Measurements from ENCODE around the gene MAVS.

MAVS gene

DNA sequence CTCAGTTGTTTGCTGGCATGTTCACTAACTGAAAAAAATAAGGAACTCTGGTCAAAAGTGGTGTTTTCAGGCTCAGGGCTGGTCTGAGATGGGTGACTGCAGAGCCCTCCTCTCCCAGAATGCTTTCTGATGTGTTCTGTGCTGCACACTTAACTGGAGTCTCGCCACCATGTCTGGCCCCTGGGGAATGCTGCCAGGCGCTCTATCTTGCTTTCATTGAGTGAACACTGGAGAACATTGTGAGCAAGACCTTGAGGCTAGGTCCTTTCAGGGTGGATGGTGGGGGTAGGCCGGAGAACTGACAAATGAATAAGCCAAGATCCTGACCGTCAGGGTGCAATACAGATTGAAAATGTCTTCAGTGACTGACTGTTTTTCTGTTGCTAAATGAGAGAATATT, 62.0 kb downstream of the MAVS start:
- H3K36me3 ChIP-seq, result peaks cover 60 to 99% (median 77%) of the 10 kb centered on the region in 11 experiments
- no peak overlapping the region; a peak in 2 of 22 replicates for H3K9ac ChIP-seq
- no peak for TF ChIP-seq Cebpa-rat (IDR thresholded peaks at IDR 0.05)
- H4K20me1 ChIP-seq, result peaks cover 82 to 100% (median 99%) of the 10 kb centered on the region in 11 experiments
- H3K4me2 ChIP-seq, result peak overlapping the region in 2 of 11 experiments; percentile 22 to 36; a peak in 1 of 22 replicates
- no peak overlapping the region for H3K4me3 ChIP-seq
- H3K27ac ChIP-seq, result 0 out of 22 replicates have a peak overlapping the region, but pooled peaks of 1 of the 11 experiments have one; percentile 1
- H3K4me1 ChIP-seq, result peaks cover 3 to 60% (median 38%) of the 10 kb centered on the region in 10 experiments; a peak in 18 of 20 replicates
- no peaks in the 10 kb centered on the region for H3K27me3 ChIP-seq
- no peaks in the 10 kb centered on the region for H3K9me3 ChIP-seq (replicated peaks in 1 of 11)

GRCh38 chr20:3909952-3910366, 63.3 kb downstream of the MAVS start:
- peaks cover 73 to 100% (median 90%) of the 10 kb centered on the region in 11 experiments for H3K36me3 ChIP-seq
- H3K27ac ChIP-seq, result no peak overlapping the region; a peak in 1 of 22 replicates
- H3K27me3 ChIP-seq, result no peaks in the 10 kb centered on the region
- 0 out of 22 replicates have a peak overlapping the region, but pooled peaks of 1 of the 11 experiments have one; percentile 25 for H3K9ac ChIP-seq
- H3K4me2 ChIP-seq, result no peak overlapping the region
- no peak for TF ChIP-seq Cebpa-rat (IDR thresholded peaks at IDR 0.05)
- peaks cover 0 to 58% (median 28%) of the 10 kb centered on the region in 10 experiments; a peak in 17 of 20 replicates for H3K4me1 ChIP-seq
- no peaks in the 10 kb centered on the region for H3K9me3 ChIP-seq (replicated peaks in 1 of 11)
- H4K20me1 ChIP-seq, result peaks cover 76 to 100% (median 99%) of the 10 kb centered on the region in 11 experiments
- H3K4me3 ChIP-seq, result no peak overlapping the region

- Histone ChIP-seq H3K27me3 (no peaks in the 10 kb centered on the region), H4K20me1 (peaks cover 70 to 100% (median 99%) of the 10 kb centered on the region in 11 experiments), H3K4me2 (no peak overlapping the region), H3K36me3 (peaks cover 81 to 100% (median 96%) of the 10 kb centered on the region in 11 experiments), H3K9ac (no peak overlapping the region), H3K4me3 (no peak overlapping the region), H3K27ac (no peak overlapping the region), H3K4me1 (peaks cover 0 to 58% (median 24%) of the 10 kb centered on the region in 10 experiments; a peak in 17 of 20 replicates), H3K9me3 (replicated peaks in 1 of 11) (no peaks in the 10 kb centered on the region)
- no peak for TF ChIP-seq Cebpa-rat (IDR thresholded peaks at IDR 0.05)
Measured at GRCh38 chr20:3910853-3911252, 64.2 kb downstream of the MAVS start.

DNA sequence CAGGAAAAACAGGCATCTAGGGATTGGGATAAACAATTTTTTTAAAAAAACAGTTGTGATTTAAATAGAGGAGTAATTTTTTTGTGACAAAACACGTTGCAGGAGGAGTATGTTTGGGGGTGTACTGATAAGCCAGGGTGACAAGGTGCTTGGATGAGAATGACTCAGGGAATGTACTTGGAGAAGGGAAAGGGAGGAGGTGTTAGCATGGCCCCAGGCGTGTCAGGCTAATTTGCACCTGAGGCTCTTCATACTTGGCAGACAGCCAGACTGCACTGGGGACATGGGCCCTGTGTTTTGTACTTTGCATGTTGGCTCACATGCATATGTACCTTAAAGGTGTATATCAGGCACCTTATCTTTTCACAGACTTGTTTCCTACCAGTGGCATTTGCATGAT, 65.3 kb downstream of the MAVS start:
- H3K4me3 ChIP-seq, result no peak overlapping the region
- H3K4me1 ChIP-seq, result peaks cover 0 to 58% (median 15%) of the 10 kb centered on the region in 10 experiments; a peak in 17 of 20 replicates
- TF ChIP-seq Cebpa-rat (IDR thresholded peaks at IDR 0.05), result no peak
- H3K9me3 ChIP-seq (replicated peaks in 1 of 11), result no peaks in the 10 kb centered on the region
- no peak overlapping the region for H3K27ac ChIP-seq
- H3K36me3 ChIP-seq, result peaks cover 91 to 100% (median 99%) of the 10 kb centered on the region in 11 experiments
- H3K27me3 ChIP-seq, result no peaks in the 10 kb centered on the region
- peaks cover 70 to 100% (median 100%) of the 10 kb centered on the region in 11 experiments for H4K20me1 ChIP-seq
- no peak overlapping the region for H3K4me2 ChIP-seq
- no peak overlapping the region for H3K9ac ChIP-seq

DNA sequence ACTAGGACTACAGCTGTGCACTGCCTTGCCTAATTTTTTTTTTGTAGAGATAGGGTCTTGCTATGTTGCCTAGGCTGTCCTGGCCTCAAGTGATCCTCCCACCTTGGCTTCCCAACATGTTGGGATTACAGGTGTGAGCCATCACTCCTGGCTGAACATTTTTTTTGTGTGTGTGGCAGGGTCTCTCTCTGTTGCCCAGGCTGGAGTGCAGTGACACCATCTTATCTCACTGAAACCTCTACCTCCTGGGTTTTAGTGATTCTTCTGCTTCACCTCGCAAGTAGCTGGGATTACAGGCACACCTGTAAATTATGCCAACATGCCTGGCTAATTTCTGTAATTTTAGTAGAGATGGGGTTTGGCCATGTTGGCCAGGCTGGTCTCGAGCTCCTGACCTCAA, 67.8 kb downstream of the MAVS start:
- H4K20me1 ChIP-seq, result peaks cover 54 to 100% (median 100%) of the 10 kb centered on the region in 11 experiments
- peaks cover 95 to 100% (median 99%) of the 10 kb centered on the region in 11 experiments for H3K36me3 ChIP-seq
- 0 out of 22 replicates have a peak overlapping the region, but pooled peaks of 1 of the 11 experiments have one; percentile 42 for H3K9ac ChIP-seq
- no peak overlapping the region for H3K27ac ChIP-seq
- H3K27me3 ChIP-seq, result no peaks in the 10 kb centered on the region
- H3K9me3 ChIP-seq (replicated peaks in 1 of 11), result no peaks in the 10 kb centered on the region
- peak overlapping the region in 2 of 11 experiments; percentile 21 to 23; a peak in 3 of 22 replicates for H3K4me2 ChIP-seq
- H3K4me3 ChIP-seq, result no peak overlapping the region
- H3K4me1 ChIP-seq, result peaks cover 0 to 51% (median 6%) of the 10 kb centered on the region in 10 experiments; a peak in 10 of 20 replicates
- TF ChIP-seq Cebpa-rat (IDR thresholded peaks at IDR 0.05), result no peak

- TF ChIP-seq Cebpa-rat (IDR thresholded peaks at IDR 0.05), result no peak
- Histone ChIP-seq H3K27ac (peak overlapping the region in 1 of 11 experiments; percentile 26; a peak in 1 of 22 replicates), H3K4me3 (no peak overlapping the region), H3K4me2 (peak overlapping the region in 2 of 11 experiments; percentile 66 to 72; a peak in 3 of 22 replicates), H3K4me1 (peaks cover 5 to 57% (median 13%) of the 10 kb centered on the region in 10 experiments; a peak in 19 of 20 replicates), H3K9ac (no peak overlapping the region), H4K20me1 (peaks cover 42 to 100% (median 98%) of the 10 kb centered on the region in 11 experiments), H3K27me3 (no peaks in the 10 kb centered on the region), H3K36me3 (peaks cover 95 to 100% (median 99%) of the 10 kb centered on the region in 11 experiments), H3K9me3 (replicated peaks in 1 of 11) (no peaks in the 10 kb centered on the region)
Measured at GRCh38 chr20:3915691-3916090, 69.1 kb downstream of the MAVS start.

- TF ChIP-seq Cebpa-rat (IDR thresholded peaks at IDR 0.05), result no peak
- H3K4me3 ChIP-seq, result no peak overlapping the region
- H3K9me3 ChIP-seq (replicated peaks in 1 of 11), result no peaks in the 10 kb centered on the region
- no peak overlapping the region for H3K9ac ChIP-seq
- peaks cover 39 to 100% (median 99%) of the 10 kb centered on the region in 11 experiments for H4K20me1 ChIP-seq
- peaks cover 12 to 64% (median 20%) of the 10 kb centered on the region in 10 experiments for H3K4me1 ChIP-seq
- H3K27ac ChIP-seq, result peak overlapping the region in 1 of 11 experiments; percentile 26; a peak in 1 of 22 replicates
- H3K4me2 ChIP-seq, result peak overlapping the region in 2 of 11 experiments; percentile 66 to 72; a peak in 4 of 22 replicates
- peaks cover 92 to 100% (median 97%) of the 10 kb centered on the region in 11 experiments for H3K36me3 ChIP-seq
- H3K27me3 ChIP-seq, result no peaks in the 10 kb centered on the region
Measured at GRCh38 chr20:3916364-3916763, 69.7 kb downstream of the MAVS start.

- no peak for TF ChIP-seq Cebpa-rat (IDR thresholded peaks at IDR 0.05)
- Histone ChIP-seq H4K20me1 (peaks cover 54 to 100% (median 99%) of the 10 kb centered on the region in 11 experiments), H3K27ac (no peak overlapping the region), H3K4me3 (no peak overlapping the region), H3K9ac (no peak overlapping the region), H3K9me3 (replicated peaks in 1 of 11) (no peaks in the 10 kb centered on the region), H3K27me3 (no peaks in the 10 kb centered on the region), H3K4me2 (no peak overlapping the region), H3K36me3 (peaks cover 90 to 100% (median 97%) of the 10 kb centered on the region in 11 experiments), H3K4me1 (peaks cover 41 to 88% (median 49%) of the 10 kb centered on the region in 10 experiments)
Measured at GRCh38 chr20:3919352-3919751, 72.7 kb downstream of the MAVS start.

GRCh38 chr20:3922223-3922982, 75.8 kb downstream of the MAVS start:
- Histone ChIP-seq H3K4me1 (peaks cover 48 to 88% (median 78%) of the 10 kb centered on the region in 10 experiments), H3K9me3 (replicated peaks in 1 of 11) (no peaks in the 10 kb centered on the region), H3K27ac (peak overlapping the region in 7 of 11 experiments; percentile 20 to 55 (median 43); a peak in 12 of 22 replicates), H3K4me2 (peak overlapping the region; percentile 13 to 81 (median 59); a peak in 21 of 22 replicates), H4K20me1 (peaks cover 43 to 100% (median 99%) of the 10 kb centered on the region in 11 experiments), H3K27me3 (no peaks in the 10 kb centered on the region), H3K4me3 (no peak overlapping the region), H3K36me3 (peaks cover 76 to 97% (median 87%) of the 10 kb centered on the region in 11 experiments), H3K9ac (peak overlapping the region in 9 of 11 experiments; percentile 22 to 62 (median 46); a peak in 13 of 22 replicates)
- TF ChIP-seq Cebpa-rat (IDR thresholded peaks at IDR 0.05), result no peak

All from BLaER1 treated with 17β-estradiol and CSF1 and Interleukin-3, amounts not matched to agents 10 nM and 100 nM (cell line).